Measurements from ENCODE around the gene FRMD4A.

FRMD4A gene

DNA sequence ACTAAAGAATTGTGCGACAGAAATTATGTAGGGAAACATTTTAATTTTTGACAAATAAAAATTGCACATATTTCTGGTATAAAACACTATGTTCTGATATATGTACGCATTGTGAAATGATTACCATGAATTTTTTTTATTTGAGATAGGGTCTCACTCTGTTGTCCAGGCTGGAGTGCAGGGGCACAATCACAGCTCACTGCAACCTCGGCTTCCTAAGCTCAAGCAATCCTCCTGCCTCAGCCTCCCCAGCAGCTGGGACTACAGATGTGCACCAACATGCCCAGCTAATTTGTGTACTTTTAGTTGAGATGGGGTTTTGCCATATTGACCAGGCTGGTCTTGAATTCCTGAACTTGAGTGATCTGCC is 149.2 kb downstream of the FRMD4A start:
- FAIRE-seq = no peak

DNA sequence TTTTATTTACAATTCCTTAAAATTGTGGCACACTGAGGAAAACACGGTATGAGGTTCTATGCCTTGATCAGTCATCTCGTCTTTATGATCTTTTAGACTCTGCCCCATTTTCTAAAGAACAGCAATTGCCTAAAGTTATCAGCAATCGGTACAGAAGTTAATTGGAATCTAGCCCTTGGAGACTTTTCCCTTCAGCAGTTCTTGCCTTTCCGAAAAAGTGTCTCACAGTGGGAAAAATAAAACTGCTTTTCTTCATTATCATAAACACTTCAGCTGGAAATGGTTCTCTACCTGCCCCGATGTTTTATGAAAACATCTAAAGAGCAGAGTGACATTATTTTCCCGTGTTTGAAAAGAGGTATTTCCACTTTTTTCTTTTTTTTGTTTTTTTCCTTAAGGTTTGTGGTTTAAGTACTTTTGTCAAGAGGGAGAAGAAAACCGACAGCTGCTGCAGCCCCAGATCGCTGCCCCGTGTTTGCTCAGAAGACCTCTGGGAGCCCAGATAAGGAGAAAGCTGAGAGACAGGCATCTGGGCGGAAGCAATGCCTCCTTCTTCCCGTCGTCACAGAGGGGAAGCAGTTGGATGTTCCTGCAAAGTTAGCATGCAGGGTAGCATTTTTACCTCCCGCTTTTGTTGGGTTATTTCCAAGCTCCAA is 149.7 kb downstream of the FRMD4A start:
- no peak for FAIRE-seq

DNA sequence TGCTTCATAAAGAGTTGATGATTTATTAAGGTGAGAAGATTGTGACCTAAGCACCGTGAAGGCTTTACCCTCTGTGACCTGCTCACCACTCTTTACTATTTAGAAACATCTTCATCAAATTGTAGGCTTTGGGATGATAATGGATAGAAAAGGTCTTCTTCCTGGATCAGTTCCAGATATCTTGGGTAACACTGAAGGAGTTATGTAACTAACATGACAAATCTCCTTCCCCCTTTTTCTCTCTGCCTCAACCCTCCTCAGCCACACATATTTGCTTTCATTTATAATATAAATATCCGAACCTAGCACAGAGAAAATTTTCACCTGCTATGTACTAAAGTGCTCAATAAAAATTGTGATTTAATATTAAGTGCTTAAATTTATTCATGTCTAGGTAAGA is 151.5 kb downstream of the FRMD4A start:
- FAIRE-seq = no peak

- FAIRE-seq = no peak
Measured at GRCh38 chr10:14173706-14174594, 156.8 kb downstream of the FRMD4A start.

DNA sequence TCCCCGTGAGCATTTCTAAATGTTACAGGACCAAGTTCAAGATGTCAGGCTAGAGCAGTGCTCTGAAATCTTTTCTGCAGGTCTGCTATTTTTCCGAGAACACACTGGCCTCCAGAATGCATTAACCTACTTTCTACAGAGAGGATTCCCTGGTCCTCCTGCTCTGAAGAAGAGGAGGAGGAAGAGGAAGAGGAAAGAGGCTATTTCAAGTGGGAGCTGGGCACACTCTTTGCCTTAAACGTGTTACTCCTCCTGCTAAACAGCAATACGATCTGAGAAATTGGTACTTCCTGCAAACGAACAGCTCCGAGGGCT is 157.4 kb downstream of the FRMD4A start:
- FAIRE-seq = no peak

DNA sequence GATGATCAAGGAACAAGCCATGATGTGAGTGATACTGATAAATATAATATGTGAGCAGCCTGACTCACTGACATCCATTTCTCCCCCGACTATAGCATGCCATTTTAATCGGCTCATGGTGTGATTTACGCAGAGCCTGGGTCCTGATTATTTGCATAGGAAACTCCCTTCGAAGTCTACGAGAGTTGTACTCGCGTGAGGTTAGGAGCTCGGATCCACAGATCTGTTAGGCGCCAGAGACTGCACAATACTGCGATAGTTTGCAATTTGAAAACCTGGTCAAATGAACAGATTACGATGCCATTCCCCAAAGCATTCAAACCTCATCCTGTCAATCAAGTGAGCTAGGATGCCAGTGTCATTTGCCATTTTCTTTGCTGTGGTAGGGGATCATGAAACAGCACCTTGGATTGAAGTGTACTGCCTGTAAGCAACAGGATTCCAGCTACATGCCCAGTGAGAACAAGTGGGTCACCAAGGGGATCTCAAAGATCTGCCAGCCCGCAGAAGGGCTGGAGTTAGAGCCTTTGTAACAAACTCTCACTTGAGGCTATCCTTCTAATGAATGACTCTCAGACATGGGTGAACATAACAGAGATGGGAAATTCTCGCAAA is 158.3 kb downstream of the FRMD4A start:
- FAIRE-seq = no peak

GRCh38 chr10:14171336-14171735 is 159.4 kb downstream of the FRMD4A start:
- no peak for FAIRE-seq

GRCh38 chr10:14163377-14164086 is 167.2 kb downstream of the FRMD4A start:
- FAIRE-seq = no peak

GRCh38 chr10:14162629-14163344 is 167.9 kb downstream of the FRMD4A start:
- no peak for FAIRE-seq

- FAIRE-seq = no peak
Measured at GRCh38 chr10:14162061-14162460, 168.7 kb downstream of the FRMD4A start.

DNA sequence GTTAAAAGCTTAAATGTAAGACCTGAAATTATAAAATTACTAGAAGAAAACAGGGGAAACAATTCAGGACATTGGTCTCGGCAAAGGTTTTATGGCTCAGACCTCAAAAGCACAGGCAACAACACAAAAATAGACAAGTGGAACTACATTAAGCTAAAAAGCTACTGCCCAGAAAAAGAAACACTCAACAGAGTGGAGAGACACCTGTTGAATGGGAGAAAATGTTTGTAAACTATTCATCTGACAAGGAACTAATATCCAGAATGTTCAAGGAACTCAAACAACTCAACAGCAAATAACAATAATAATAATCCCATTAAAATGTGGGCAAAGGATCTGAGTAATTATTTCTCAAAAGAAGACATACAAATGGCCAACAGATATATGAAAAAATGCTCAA is 170.4 kb downstream of the FRMD4A start:
- no peak for FAIRE-seq

DNA sequence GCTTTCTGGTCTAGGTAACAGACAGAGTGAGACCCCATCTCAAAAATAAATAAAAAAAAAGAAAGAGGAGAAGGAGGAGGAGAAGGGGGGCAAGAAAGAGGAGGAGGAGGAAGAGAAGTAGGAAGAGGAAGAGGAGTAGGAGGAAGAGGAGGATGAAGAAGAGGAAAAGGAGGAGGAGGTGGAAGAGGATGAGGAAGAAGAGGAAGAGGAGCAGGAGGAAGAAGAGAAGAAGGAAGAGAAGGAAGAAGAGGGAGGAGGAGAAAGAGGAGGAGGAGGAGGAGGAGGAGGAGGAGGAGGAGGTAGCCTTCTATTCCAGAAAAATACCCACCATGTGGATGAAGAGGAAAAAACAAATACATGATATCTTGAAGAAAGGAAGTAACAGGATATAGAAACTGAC is 172.1 kb downstream of the FRMD4A start:
- FAIRE-seq = no peak

GRCh38 chr10:14156104-14156503 is 174.6 kb downstream of the FRMD4A start:
- FAIRE-seq = no peak

DNA sequence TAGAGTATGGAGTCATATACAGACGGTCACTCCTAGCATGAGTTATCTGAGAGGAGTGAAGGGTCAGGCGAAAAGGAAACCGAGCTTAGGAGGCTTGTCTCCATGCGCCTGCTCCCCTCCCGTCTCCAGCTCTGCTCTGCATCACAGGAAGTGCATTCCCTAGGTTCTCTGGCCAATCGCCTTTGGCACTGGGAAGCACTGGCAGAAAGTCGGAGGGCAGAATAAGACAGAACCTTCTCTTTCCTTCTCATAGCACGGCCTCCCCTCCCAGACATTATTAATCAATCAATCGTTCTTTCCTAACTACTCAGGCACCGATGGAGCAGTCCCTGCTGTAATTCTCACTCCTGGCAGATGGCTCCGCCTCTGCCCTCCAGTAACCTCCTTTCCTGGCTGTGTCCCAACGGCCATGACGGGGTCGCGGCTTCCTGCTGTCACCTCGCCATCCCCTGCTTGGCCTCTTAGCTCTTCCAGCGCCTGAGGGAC is 177.1 kb downstream of the FRMD4A start:
- no peak for FAIRE-seq

DNA sequence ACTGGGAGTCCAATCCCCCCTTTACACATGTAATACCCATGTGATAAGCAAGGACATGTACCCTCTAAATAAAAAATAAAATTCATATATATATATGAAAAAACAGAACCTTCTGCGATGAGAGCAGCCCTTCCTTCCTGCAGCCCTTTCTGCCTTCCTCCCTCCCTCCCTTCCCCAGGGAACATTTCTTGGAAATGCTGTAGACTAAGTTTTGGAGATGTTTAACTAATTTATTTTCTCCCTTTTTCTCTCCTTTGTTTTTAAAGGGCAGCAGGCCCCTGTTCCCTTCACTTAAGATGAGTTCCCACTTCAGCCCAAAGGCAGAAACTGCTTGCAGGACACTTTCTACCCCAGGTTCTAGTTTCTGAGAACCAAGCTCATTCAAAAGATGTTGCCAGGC is 179.2 kb downstream of the FRMD4A start:
- no peak for FAIRE-seq

DNA sequence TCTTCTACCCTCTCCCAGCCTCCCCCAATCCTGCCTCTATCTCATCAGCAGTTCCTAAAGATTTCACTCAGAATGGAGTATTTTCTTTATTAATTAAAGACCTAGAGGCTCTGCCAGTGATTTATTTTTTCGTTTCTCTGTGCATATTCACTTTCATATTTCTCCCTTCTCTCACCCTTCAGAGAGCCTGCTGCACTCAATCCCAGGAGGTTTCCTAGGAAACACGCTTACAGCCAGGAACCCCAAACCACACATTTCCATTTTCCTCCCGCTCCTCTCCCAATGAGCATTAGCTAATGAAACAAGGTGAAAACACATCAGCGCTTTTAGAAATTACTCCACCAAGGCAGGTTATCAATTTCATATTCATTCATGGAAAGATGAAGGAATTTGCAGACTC is 180.2 kb downstream of the FRMD4A start:
- no peak for FAIRE-seq

DNA sequence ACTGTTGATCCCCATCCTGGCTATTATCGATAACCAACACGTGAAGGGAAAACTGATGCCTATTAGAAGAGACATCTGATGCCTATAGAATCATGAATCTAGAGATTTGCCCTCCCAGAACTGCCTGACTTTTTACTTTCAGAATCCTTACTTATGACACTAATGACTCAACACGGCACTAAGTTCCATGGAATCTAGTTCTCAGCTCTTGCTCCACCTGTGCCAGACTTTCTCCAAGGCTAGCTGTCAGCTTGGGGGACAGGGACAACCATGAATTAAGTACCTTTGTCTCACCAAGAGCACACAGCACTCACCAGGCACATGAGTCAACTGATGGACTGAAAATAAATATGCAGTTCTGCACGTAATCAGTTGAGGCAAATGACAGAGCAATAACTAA is 184.2 kb downstream of the FRMD4A start:
- no peak for FAIRE-seq

- FAIRE-seq = no peak
Measured at GRCh38 chr10:14146025-14146424, 184.7 kb downstream of the FRMD4A start.

DNA sequence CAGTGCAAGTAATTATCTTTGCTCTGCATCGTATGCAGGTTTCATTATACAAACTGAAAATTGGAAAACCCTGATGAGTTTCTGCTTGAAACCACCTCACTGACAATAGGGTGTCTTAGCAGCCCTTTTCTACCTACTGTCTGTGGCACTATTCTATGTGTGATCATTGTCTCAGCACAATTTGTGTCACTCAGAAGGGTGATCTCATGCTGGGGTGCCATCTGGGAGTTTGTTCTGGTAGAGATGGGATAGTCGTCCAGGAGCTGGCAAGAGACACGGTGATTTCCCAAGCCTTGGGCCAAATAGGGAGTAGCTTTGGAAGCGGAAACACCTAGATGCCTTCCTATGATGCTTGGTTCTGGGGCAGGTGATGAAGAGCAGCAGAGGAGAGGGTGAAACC is 186.3 kb downstream of the FRMD4A start:
- no peak for FAIRE-seq

DNA sequence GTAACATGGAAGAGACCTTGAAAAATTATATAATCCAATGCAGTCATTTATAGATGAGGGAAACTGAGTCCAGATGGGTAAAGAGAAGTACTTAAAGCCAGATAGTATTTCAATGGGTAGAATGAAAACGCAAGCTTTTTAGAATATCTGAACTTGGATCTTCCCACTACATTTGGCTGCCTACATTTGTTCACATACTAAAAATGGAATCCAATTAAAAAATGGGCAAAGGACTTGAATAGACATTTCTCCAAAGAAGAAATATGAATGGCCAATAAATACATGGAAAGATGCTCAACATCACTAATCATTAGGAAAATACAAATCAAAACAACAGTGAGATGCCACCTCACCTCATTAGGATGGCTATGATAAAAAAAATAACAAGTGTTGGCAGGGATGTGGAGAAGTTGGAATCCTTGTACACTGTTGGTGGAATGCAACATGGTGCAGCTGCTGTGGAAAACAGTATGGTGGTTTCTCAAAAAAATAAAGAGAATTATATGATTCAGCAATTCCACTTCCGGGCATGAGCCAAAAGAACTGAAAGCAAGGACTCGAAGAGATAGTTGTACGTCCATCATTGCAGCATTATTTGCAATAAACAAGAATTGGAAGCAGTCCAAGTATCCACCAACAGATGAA is 188.0 kb downstream of the FRMD4A start:
- FAIRE-seq = no peak

GRCh38 chr10:14141283-14141682 is 189.4 kb downstream of the FRMD4A start:
- FAIRE-seq = no peak

DNA sequence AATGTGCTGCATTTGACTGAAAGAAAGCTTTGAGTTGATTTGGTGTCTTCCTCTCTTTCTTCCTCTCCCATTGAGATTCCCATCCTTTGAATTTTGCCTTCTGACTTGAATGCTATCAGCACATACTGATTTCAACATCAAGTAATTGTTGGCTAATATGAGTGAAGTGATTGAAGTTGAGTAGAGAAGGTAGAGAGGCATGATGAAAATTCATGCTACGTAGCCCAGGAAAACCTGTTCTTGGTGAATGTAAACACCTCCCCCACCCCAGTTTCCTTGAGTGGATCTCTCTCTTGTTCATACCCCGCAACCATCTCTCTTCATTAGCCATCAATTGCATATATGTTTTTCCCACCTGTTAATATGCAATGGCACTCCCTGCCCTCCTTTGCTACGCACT is 193.3 kb downstream of the FRMD4A start:
- FAIRE-seq = no peak
